Measurements from ENCODE around the gene ADH6.

ADH6 gene

GRCh38 chr4:99156992-99157391 lies 62.1 kb downstream of the ADH6 start:
- no peak overlapping the region for H3K27ac ChIP-seq (ENCODE audit: low read depth, low read length)
- no peak overlapping the region for H3K4me2 ChIP-seq (ENCODE audit: low read length)
- no peaks in the 10 kb centered on the region for H3K4me1 ChIP-seq (ENCODE audit: control insufficient read depth, low read length)
- TF ChIP-seq EZH2phosphoT487 (IDR thresholded peaks at IDR 0.05; ENCODE audit: borderline replicate concordance, low read length) (no peak), CTCF (IDR thresholded peaks at IDR 0.05; ENCODE audit: low read depth, low read length, poor library complexity, severe bottlenecking) (no peak)
- H4K20me1 ChIP-seq (ENCODE audit: control insufficient read depth, insufficient read depth, low read depth, low read length), result no peaks in the 10 kb centered on the region
- no peaks in the 10 kb centered on the region for H3K27me3 ChIP-seq (ENCODE audit: control insufficient read depth, low read length)
- no peaks in the 10 kb centered on the region for H3K9me3 ChIP-seq (ENCODE audit: control insufficient read depth, insufficient read depth, low read length)
- no peaks in the 10 kb centered on the region for H3F3A ChIP-seq (ENCODE audit: control insufficient read depth, insufficient read depth)
- H3K4me3 ChIP-seq (ENCODE audit: low read length), result no peak overlapping the region
- H3K9me2 ChIP-seq (replicated peaks; ENCODE audit: control insufficient read depth, low read length), result no peaks in the 10 kb centered on the region
- no peaks in the 10 kb centered on the region for H3K79me2 ChIP-seq (ENCODE audit: control insufficient read depth, low read length)
- no peaks in the 10 kb centered on the region for H3K36me3 ChIP-seq (ENCODE audit: control insufficient read depth, low read length)

GRCh38 chr4:99154658-99155342 lies 64.2 kb downstream of the ADH6 start:
- H3K79me2 ChIP-seq (ENCODE audit: control insufficient read depth, low read length), result no peaks in the 10 kb centered on the region
- H3K27me3 ChIP-seq (ENCODE audit: control insufficient read depth, low read length), result no peaks in the 10 kb centered on the region
- no peaks in the 10 kb centered on the region for H3K9me2 ChIP-seq (replicated peaks; ENCODE audit: control insufficient read depth, low read length)
- H3F3A ChIP-seq (ENCODE audit: control insufficient read depth, insufficient read depth), result no peaks in the 10 kb centered on the region
- H4K20me1 ChIP-seq (ENCODE audit: control insufficient read depth, insufficient read depth, low read depth, low read length), result no peaks in the 10 kb centered on the region
- TF ChIP-seq CTCF (IDR thresholded peaks at IDR 0.05; ENCODE audit: low read depth, low read length, poor library complexity, severe bottlenecking), result no peak
- no peak for TF ChIP-seq EZH2phosphoT487 (IDR thresholded peaks at IDR 0.05; ENCODE audit: borderline replicate concordance, low read length)
- H3K27ac ChIP-seq (ENCODE audit: low read depth, low read length), result no peak overlapping the region
- no peaks in the 10 kb centered on the region for H3K36me3 ChIP-seq (ENCODE audit: control insufficient read depth, low read length)
- H3K4me1 ChIP-seq (ENCODE audit: control insufficient read depth, low read length), result no peaks in the 10 kb centered on the region
- no peaks in the 10 kb centered on the region for H3K9me3 ChIP-seq (ENCODE audit: control insufficient read depth, insufficient read depth, low read length)
- H3K4me3 ChIP-seq (ENCODE audit: low read length), result no peak overlapping the region
- H3K4me2 ChIP-seq (ENCODE audit: low read length), result no peak overlapping the region

Data from DOHH2 (cell line).